HG02588 (cell line): ENCODE measurements around the gene HOXA3.

Experiments used
- ATAC-seq: cut with Tn5 transposase; IDR thresholded peaks from one replicate; pipeline ENCODE4 v1.9.1; 2021; ENCODE audit warnings: mild to moderate bottlenecking, moderate library complexity; ENCODE audit not compliant: unreplicated experiment

HOXA3 gene

GRCh38 chr7:27116962-27117886, 35.2 kb downstream of the HOXA3 start:
- ATAC-seq, result no peak

GRCh38 chr7:27116031-27116961, 36.1 kb downstream of the HOXA3 start:
- ATAC-seq, result no peak

GRCh38 chr7:27115221-27116026, 37.0 kb downstream of the HOXA3 start:
- no peak for ATAC-seq

GRCh38 chr7:27114881-27115220, 37.5 kb downstream of the HOXA3 start:
- no peak for ATAC-seq

- no peak for ATAC-seq
These were observed 38.2 kb downstream of the HOXA3 start for GRCh38 chr7:27113991-27114769.

GRCh38 chr7:27112955-27113949, 39.1 kb downstream of the HOXA3 start:
- no peak for ATAC-seq

- no peak for ATAC-seq
These were observed 40.0 kb downstream of the HOXA3 start for GRCh38 chr7:27112361-27112760.

GRCh38 chr7:27111751-27112277, 40.6 kb downstream of the HOXA3 start:
- ATAC-seq, result no peak

GRCh38 chr7:27111042-27111750, 41.2 kb downstream of the HOXA3 start:
- ATAC-seq, result no peak

- ATAC-seq, result no peak
These were observed 42.0 kb downstream of the HOXA3 start for GRCh38 chr7:27110186-27111031.

GRCh38 chr7:27109466-27110185, 42.8 kb downstream of the HOXA3 start:
- ATAC-seq, result no peak

GRCh38 chr7:27108390-27109127, 43.8 kb downstream of the HOXA3 start:
- no peak for ATAC-seq

GRCh38 chr7:27107391-27108381, 44.7 kb downstream of the HOXA3 start:
- ATAC-seq, result no peak

- no peak for ATAC-seq
These were observed 45.5 kb downstream of the HOXA3 start for GRCh38 chr7:27106901-27107240.
